Skeletal muscle satellite cell (primary cell): Measurements from ENCODE around the gene CTNNA1.

ENCODE experiments used
- H3K27me3 ChIP-seq: 2 replicates; pipeline ENCODE4 v1.7.0; 2013; ENCODE audit warnings: low read length; ENCODE audit not compliant: control insufficient read depth, insufficient read depth
- H3K36me3 ChIP-seq: 2 replicates; pipeline ENCODE4 v1.7.0; 2013; ENCODE audit warnings: mild to moderate bottlenecking, control low read depth, low read length; ENCODE audit not compliant: insufficient read depth
- H3K4me1 ChIP-seq: 2 replicates; pipeline ENCODE4 v1.7.0; 2013; ENCODE audit warnings: low read length; ENCODE audit not compliant: control insufficient read depth, insufficient read depth
- H3K4me2 ChIP-seq: 2 replicates; pipeline ENCODE4 v1.7.0; 2013; ENCODE audit warnings: mild to moderate bottlenecking, low read length
- H3K4me3 ChIP-seq: 2 replicates; pipeline ENCODE4 v1.7.0; 2013; ENCODE audit warnings: low read length
- H3K9ac ChIP-seq: 2 replicates; pipeline ENCODE4 v1.7.0; 2013; ENCODE audit warnings: mild to moderate bottlenecking, low read depth, low read length, moderate library complexity
- H3K9me3 ChIP-seq: replicated peaks from 2 replicates; pipeline ENCODE4 v1.7.0; 2013; ENCODE audit warnings: mild to moderate bottlenecking, control low read depth, low read length

The CTNNA1 gene

GRCh38 chr5:138955671-138956295, 202.6 kb downstream of the CTNNA1 start:
- Histone ChIP-seq H3K4me2 (no peak overlapping the region), H3K36me3 (no peaks in the 10 kb centered on the region), H3K4me1 (peaks cover 38% of the 10 kb centered on the region), H3K9me3 (no peaks in the 10 kb centered on the region), H3K9ac (no peak overlapping the region), H3K4me3 (no peak overlapping the region), H3K27me3 (no peaks in the 10 kb centered on the region)

GRCh38 chr5:138956801-138957200, 203.6 kb downstream of the CTNNA1 start:
- Histone ChIP-seq H3K27me3 (no peaks in the 10 kb centered on the region), H3K9me3 (no peaks in the 10 kb centered on the region), H3K4me2 (no peak overlapping the region), H3K36me3 (no peaks in the 10 kb centered on the region), H3K4me1 (peaks cover 38% of the 10 kb centered on the region), H3K4me3 (no peak overlapping the region), H3K9ac (no peak overlapping the region)

- H3K4me1 ChIP-seq: peaks cover 7% of the 10 kb centered on the region
- H3K9me3 ChIP-seq: no peaks in the 10 kb centered on the region
- H3K4me3 ChIP-seq: no peak overlapping the region
Observed at GRCh38 chr5:138960145-138960692, 207.0 kb downstream of the CTNNA1 start.

GRCh38 chr5:138961221-138961620, 208.0 kb downstream of the CTNNA1 start:
- Histone ChIP-seq H3K4me1 (no peaks in the 10 kb centered on the region), H3K9ac (no peak overlapping the region), H3K27me3 (no peaks in the 10 kb centered on the region), H3K4me2 (no peak overlapping the region), H3K36me3 (no peaks in the 10 kb centered on the region), H3K4me3 (no peak overlapping the region), H3K9me3 (no peaks in the 10 kb centered on the region)

More at GRCh38 chr5:138960145-138960692, 207.0 kb downstream of the CTNNA1 start:
- H3K4me2 ChIP-seq: no peak overlapping the region
- no peak overlapping the region for H3K9ac ChIP-seq
- H3K36me3 ChIP-seq: no peaks in the 10 kb centered on the region
- H3K27me3 ChIP-seq: no peaks in the 10 kb centered on the region

GRCh38 chr5:138961729-138962128, 208.5 kb downstream of the CTNNA1 start:
- H3K9me3 ChIP-seq: no peaks in the 10 kb centered on the region
- no peaks in the 10 kb centered on the region for H3K36me3 ChIP-seq
- no peaks in the 10 kb centered on the region for H3K27me3 ChIP-seq
- no peak overlapping the region for H3K9ac ChIP-seq
- no peaks in the 10 kb centered on the region for H3K4me1 ChIP-seq
- no peak overlapping the region for H3K4me3 ChIP-seq
- H3K4me2 ChIP-seq: no peak overlapping the region

GRCh38 chr5:138962614-138963370, 209.6 kb downstream of the CTNNA1 start:
- H3K9me3 ChIP-seq: no peaks in the 10 kb centered on the region
- no peak overlapping the region for H3K9ac ChIP-seq
- H3K4me1 ChIP-seq: no peaks in the 10 kb centered on the region
- H3K4me2 ChIP-seq: no peak overlapping the region
- H3K4me3 ChIP-seq: no peak overlapping the region
- H3K27me3 ChIP-seq: no peaks in the 10 kb centered on the region
- H3K36me3 ChIP-seq: no peaks in the 10 kb centered on the region

GRCh38 chr5:138963763-138964371, 210.6 kb downstream of the CTNNA1 start:
- no peaks in the 10 kb centered on the region for H3K27me3 ChIP-seq
- H3K9me3 ChIP-seq: no peaks in the 10 kb centered on the region
- H3K4me1 ChIP-seq: no peaks in the 10 kb centered on the region

GRCh38 chr5:138964647-138965201, 211.5 kb downstream of the CTNNA1 start:
- H3K4me3 ChIP-seq: no peak overlapping the region
- H3K9ac ChIP-seq: no peak overlapping the region
- H3K4me1 ChIP-seq: no peaks in the 10 kb centered on the region
- H3K27me3 ChIP-seq: no peaks in the 10 kb centered on the region
- no peaks in the 10 kb centered on the region for H3K9me3 ChIP-seq
- H3K36me3 ChIP-seq: no peaks in the 10 kb centered on the region
- no peak overlapping the region for H3K4me2 ChIP-seq

More at GRCh38 chr5:138963763-138964371, 210.6 kb downstream of the CTNNA1 start:
- no peaks in the 10 kb centered on the region for H3K36me3 ChIP-seq
- H3K9ac ChIP-seq: no peak overlapping the region
- H3K4me3 ChIP-seq: no peak overlapping the region
- H3K4me2 ChIP-seq: no peak overlapping the region

GRCh38 chr5:138965626-138966025, 212.4 kb downstream of the CTNNA1 start:
- Histone ChIP-seq H3K9ac (no peak overlapping the region), H3K4me2 (no peak overlapping the region), H3K9me3 (no peaks in the 10 kb centered on the region), H3K4me1 (no peaks in the 10 kb centered on the region), H3K4me3 (no peak overlapping the region), H3K27me3 (no peaks in the 10 kb centered on the region), H3K36me3 (no peaks in the 10 kb centered on the region)

GRCh38 chr5:138966236-138966985, 213.2 kb downstream of the CTNNA1 start:
- Histone ChIP-seq H3K9ac (no peak overlapping the region), H3K9me3 (no peaks in the 10 kb centered on the region), H3K4me1 (no peaks in the 10 kb centered on the region), H3K4me2 (no peak overlapping the region), H3K4me3 (no peak overlapping the region), H3K36me3 (no peaks in the 10 kb centered on the region), H3K27me3 (no peaks in the 10 kb centered on the region)
